H1 (cell line): ENCODE results near the gene PLEKHA5. TPM values are rescaled to one million over a fixed set of nuclear protein-coding genes. Genes with fewer than 3 reads are reported as not detected.

Source experiments
- CTCF ChIA-PET: fragments of 300-600 bp; sonication (Branson Sonifier 250); formaldehyde crosslinking; loops from one replicate; lab custom pipeline; 2021; ENCODE audit not compliant: partially characterized antibody; lab: Charles Lee
- POLR2A ChIA-PET: fragments of 300-600 bp; sonication (Branson Sonifier 250); formaldehyde crosslinking; loops from one replicate; lab custom pipeline; 2021; ENCODE audit warnings: inconsistent platforms; ENCODE audit not compliant: partially characterized antibody; lab: Charles Lee
- DNase-seq, 2 experiments: peaks; one replicate each; pipeline versions ENCODE4 v3.0.0 to v3.0.0-alpha.2; 2010 to 2022; ENCODE audit warnings: low spot score in 2 of 2, low read depth in 1 of 2, mixed read lengths in 1 of 2
- FAIRE-seq: peaks from 2 replicates; lab custom pipeline; 2011; peaks lifted over from hg19 to GRCh38; lab: Jason Lieb, UNC
- H2AFZ ChIP-seq: 2 replicates; pipeline ENCODE4 v1.8.1; 2012; ENCODE audit warnings: low read length, inconsistent platforms
- H2AK5ac ChIP-seq: 2 replicates; pipeline ENCODE4 v1.6.1; 2013; ENCODE audit warnings: low read depth, low read length
- H2BK120ac ChIP-seq: replicated peaks from 2 replicates; pipeline ENCODE3; 2013; ENCODE audit warnings: low read depth, low read length, inconsistent platforms
- H2BK12ac ChIP-seq: 2 replicates; pipeline ENCODE4 v1.6.1; 2013; ENCODE audit warnings: low read depth, low read length
- H2BK15ac ChIP-seq: 2 replicates; pipeline ENCODE4 v1.6.1; 2013; ENCODE audit warnings: low read length
- H2BK20ac ChIP-seq: 2 replicates; pipeline ENCODE4 v1.6.1; 2013; ENCODE audit warnings: low read length
- H2BK5ac ChIP-seq: 2 replicates; pipeline ENCODE4 v1.6.1; 2013; ENCODE audit warnings: low read depth, low read length
- H3K14ac ChIP-seq: 2 replicates; pipeline ENCODE4 v1.6.1; 2013; ENCODE audit warnings: inconsistent platforms; ENCODE audit not compliant: insufficient read length
- H3K18ac ChIP-seq: 2 replicates; pipeline ENCODE4 v1.6.1; 2013; ENCODE audit warnings: low read length; ENCODE audit errors: extremely low read depth
- H3K23ac ChIP-seq: 2 replicates; pipeline ENCODE4 v1.6.1; 2013; ENCODE audit warnings: inconsistent platforms; ENCODE audit not compliant: insufficient read length
- H3K23me2 ChIP-seq: 2 replicates; pipeline ENCODE4 v1.6.1; 2013; ENCODE audit warnings: low read depth, low read length
- H3K27ac ChIP-seq: 2 replicates; pipeline ENCODE4 v1.6.1; 2011; ENCODE audit warnings: low read depth, low read length, inconsistent platforms
- H3K27me3 ChIP-seq, 4 experiments: replicated peaks in 1 of 4; 1 replicate in 1 of 4; 2 replicates in 3 of 4; pipeline versions ENCODE4 v1.6.1 to v1.8.1; 2011 to 2013; ENCODE audit warnings: low read length in 3 of 4, mild to moderate bottlenecking in 3 of 4, inconsistent platforms in 2 of 4, mixed read lengths in 2 of 4, moderate library complexity in 1 of 4; ENCODE audit not compliant: control insufficient read depth in 3 of 4, insufficient read depth in 3 of 4; ENCODE audit errors: extremely low read depth in 1 of 4
- H3K36me3 ChIP-seq, 4 experiments: 2 replicates each; pipeline versions ENCODE4 v1.6.1 to v1.8.1; 2011 to 2013; ENCODE audit warnings: mild to moderate bottlenecking in 4 of 4, low read length in 3 of 4, moderate library complexity in 2 of 4, control low read depth in 1 of 4, inconsistent platforms in 1 of 4; ENCODE audit not compliant: insufficient read depth in 4 of 4, control insufficient read depth in 2 of 4
- H3K4ac ChIP-seq: replicated peaks from 2 replicates; pipeline ENCODE3; 2013; ENCODE audit warnings: low read length, low read depth, mixed read lengths, inconsistent platforms; ENCODE audit not compliant: insufficient read length
- H3K4me1 ChIP-seq, 4 experiments: replicated peaks in 1 of 4; 1 replicate in 1 of 4; 2 replicates in 3 of 4; pipeline versions ENCODE4 v1.6.1 to v1.8.1; 2011 to 2013; ENCODE audit warnings: low read length in 3 of 4, inconsistent platforms in 2 of 4, mixed read lengths in 1 of 4; ENCODE audit not compliant: insufficient read depth in 4 of 4, control insufficient read depth in 3 of 4
- H3K4me2 ChIP-seq, 2 experiments: 2 replicates each; pipeline versions ENCODE4 v1.6.1 to v1.8.1; 2011 to 2013; ENCODE audit warnings: low read depth in 2 of 2, low read length in 2 of 2, control low read depth in 1 of 2, inconsistent platforms in 1 of 2, mild to moderate bottlenecking in 1 of 2; ENCODE audit not compliant: insufficient read depth in 1 of 2
- H3K4me3 ChIP-seq, 4 experiments: fragments of 200-600, 300-600 bp in 1 of 4; sonication (generic), shearing (Covaris generic), sonication (Bioruptor Twin) in 1 of 4; 2 replicates each; pipeline versions ENCODE4 v1.5.1 to v1.8.1; 2011 to 2016; ENCODE audit warnings: low read length in 4 of 4, low read depth in 3 of 4, control low read depth in 2 of 4, inconsistent platforms in 2 of 4, mild to moderate bottlenecking in 2 of 4, mixed read lengths in 1 of 4, moderate library complexity in 1 of 4; ENCODE audit not compliant: insufficient read depth in 2 of 4; ENCODE audit errors: extremely low read depth in 1 of 4
- H3K56ac ChIP-seq: replicated peaks from 2 replicates; pipeline ENCODE3; 2013; ENCODE audit warnings: low read depth, mild to moderate bottlenecking, mixed read lengths, low read length, inconsistent platforms; ENCODE audit not compliant: insufficient read length
- H3K79me1 ChIP-seq: 2 replicates; pipeline ENCODE4 v1.6.1; 2013; ENCODE audit warnings: low read depth, low read length, control low read depth
- H3K79me2 ChIP-seq, 2 experiments: 2 replicates each; pipeline versions ENCODE4 v1.6.1 to v1.8.1; 2012 to 2013; ENCODE audit warnings: low read length in 2 of 2, mild to moderate bottlenecking in 2 of 2, inconsistent platforms in 1 of 2; ENCODE audit not compliant: insufficient read depth in 2 of 2, control insufficient read depth in 1 of 2
- H3K9ac ChIP-seq, 4 experiments: replicated peaks in 1 of 4; 1 replicate in 1 of 4; 2 replicates in 3 of 4; pipeline versions ENCODE4 v1.6.1 to v1.8.1; 2011 to 2013; ENCODE audit warnings: low read depth in 3 of 4, low read length in 3 of 4, control low read depth in 2 of 4, mild to moderate bottlenecking in 2 of 4, moderate library complexity in 2 of 4, inconsistent platforms in 1 of 4; ENCODE audit errors: extremely low read depth in 1 of 4
- H3K9me3 ChIP-seq, 2 experiments: 2 replicates each; pipeline versions ENCODE4 v1.6.1 to v1.8.1; 2012 to 2013; ENCODE audit warnings: mild to moderate bottlenecking in 2 of 2, moderate library complexity in 2 of 2, control low read depth in 1 of 2, inconsistent platforms in 1 of 2, low read depth in 1 of 2, low read length in 1 of 2, mixed read lengths in 1 of 2; ENCODE audit not compliant: insufficient read depth in 2 of 2
- H4K20me1 ChIP-seq, 2 experiments: replicated peaks in 1 of 2; 2 replicates each; pipeline versions ENCODE3 to v1.8.1; 2011 to 2013; ENCODE audit warnings: inconsistent platforms in 2 of 2, low read length in 2 of 2, mild to moderate bottlenecking in 1 of 2; ENCODE audit not compliant: insufficient read depth in 2 of 2, control insufficient read depth in 1 of 2
- H4K5ac ChIP-seq: 2 replicates; pipeline ENCODE4 v1.6.1; 2013; ENCODE audit warnings: low read length, low read depth, mixed read lengths, inconsistent platforms; ENCODE audit not compliant: insufficient read length
- H4K8ac ChIP-seq: 2 replicates; pipeline ENCODE4 v1.8.0; 2013; ENCODE audit warnings: mild to moderate bottlenecking, moderate library complexity, low read length, inconsistent platforms; ENCODE audit not compliant: insufficient read depth; ENCODE audit errors: extremely low read depth
- H4K91ac ChIP-seq: replicated peaks from 2 replicates; pipeline ENCODE3; 2013; ENCODE audit warnings: low read length, mixed read lengths, inconsistent platforms; ENCODE audit not compliant: insufficient read length
- CBX5 ChIP-seq: fragments of 300-800, 300-1000 bp; sonication (generic); IDR thresholded peaks from 2 replicates; pipeline ENCODE4 v1.7.1; 2016; ENCODE audit warnings: antibody characterized with exemption, low read length, low read depth
- GTF2F1 ChIP-seq: IDR thresholded peaks from 2 replicates; pipeline ENCODE4 v1.6.1; 2012; ENCODE audit warnings: low read depth, low read length, improper control_type of control experiment, borderline replicate concordance
- MAFK ChIP-seq: IDR thresholded peaks from 2 replicates; pipeline ENCODE4 v1.6.1; 2012; ENCODE audit warnings: low read depth, mild to moderate bottlenecking, improper control_type of control experiment, low read length
- NRF1 ChIP-seq: IDR thresholded peaks from 2 replicates; pipeline ENCODE4 v1.6.1; 2011; ENCODE audit warnings: mild to moderate bottlenecking, low read depth, low read length, improper control_type of control experiment
- RFX5 ChIP-seq: IDR thresholded peaks from 2 replicates; pipeline ENCODE4 v1.6.1; 2011; ENCODE audit warnings: low read depth, low read length, improper control_type of control experiment, borderline replicate concordance
- SAP30 ChIP-seq: fragments of 300-600 bp; sonication (generic); IDR thresholded peaks from 2 replicates; pipeline ENCODE4 v1.7.1; 2012; ENCODE audit warnings: low read length, moderate library complexity, mild to moderate bottlenecking, inconsistent platforms; ENCODE audit not compliant: insufficient read depth, insufficient replicate concordance
- SUZ12 ChIP-seq: fragments of 200-600 bp; sonication (generic); IDR thresholded peaks from 2 replicates; pipeline ENCODE4 v1.6.1; 2012; ENCODE audit warnings: mild to moderate bottlenecking, inconsistent platforms, low read length, moderate library complexity, mixed read lengths
- TAF7 ChIP-seq: optimal IDR thresholded peaks from 2 replicates; pipeline ENCODE3; 2011; ENCODE audit warnings: low read depth, mild to moderate bottlenecking, inconsistent platforms, low read length, moderate library complexity, borderline replicate concordance
- WGBS, 2 experiments: shearing (Covaris generic) in 1 of 2; methylation state at CpG; one replicate each; pipeline versions ENCODE4 v1.1.6 to v1.1.7; 2013 to 2015; ENCODE audit warnings: low lambda C conversion rate in 2 of 2, mixed read lengths in 2 of 2, inconsistent platforms in 1 of 2, low coverage in 1 of 2, missing lambda C conversion rate in 1 of 2; ENCODE audit not compliant: insufficient replicate concordance in 2 of 2, insufficient coverage in 1 of 2, insufficient read length in 1 of 2; ENCODE audit errors: extremely low coverage in 1 of 2, missing lambda C conversion rate in 1 of 2; 5-methylcytosine and 5-hydroxymethylcytosine counted together
- polyA plus RNA-seq, 7 experiments: library from polyadenylated mRNA; depleted of rRNA in 3 of 7; stranded (reverse) in 5 of 7; unstranded in 2 of 7; fragments of >200 nt in 5 of 7; fragments of 200-250 nt in 2 of 7; gene quantifications; 1 replicate in 5 of 7; 2 replicates in 1 of 7; 4 replicates in 1 of 7; pipeline versions ENCODE4 v1.2.1 to v1.2.3, GENCODE V29; 2011 to 2013; ENCODE audit warnings: missing spikeins in 2 of 7, mixed read lengths in 2 of 7
- total RNA-seq: library from RNA; stranded (reverse); fragmentation: NEBNext Ultra II Directional; extraction: Animal tissue kit (Norgen Biotek cat#: 25700); gene quantifications from 2 replicates; pipeline ENCODE4 v1.2.1, GENCODE V29; 2021
- TF ChIP-seq, protein P1 (sequence below): IDR thresholded peaks from 2 replicates; pipeline ENCODE4 v1.6.1; 2011; ENCODE audit warnings: low read length, improper control_type of control experiment
- TF ChIP-seq, protein P2 (sequence below): IDR thresholded peaks from 2 replicates; pipeline ENCODE4 v1.6.1; 2011; ENCODE audit warnings: low read depth, mild to moderate bottlenecking, low read length; ENCODE audit not compliant: insufficient read depth

Gene PLEKHA5
- total and polyA plus RNA-seq, 2 of the 8 experiments (the other 6 are each of a cell fraction or from before 2014, with no cell fraction given): 17.2 to 66.1 TPM

- Histone ChIP-seq H4K8ac (no peak overlapping the region), H2BK12ac (no peak overlapping the region), H3K56ac (no peak overlapping the region), H2BK15ac (no peak overlapping the region), H3K79me1 (no peaks in the 10 kb centered on the region), H3K9me3 (no peaks in the 10 kb centered on the region), H3K4me2 (no peak overlapping the region), H3K27me3 (no peaks in the 10 kb centered on the region), H3K9ac (no peak overlapping the region), H2BK20ac (no peak overlapping the region), H3K4me1 (peaks cover 0 to 8% (median 1%) of the 10 kb centered on the region in 4 experiments; a peak in 2 of 7 replicates), H3K23ac (no peak overlapping the region), H4K5ac (no peak overlapping the region), H2BK5ac (no peak overlapping the region), H2BK120ac (no peak overlapping the region), H3K14ac (no peak overlapping the region), H3K18ac (no peak overlapping the region), H2AK5ac (no peak overlapping the region), H4K91ac (no peak overlapping the region), H3K27ac (no peak overlapping the region), H2AFZ (no peak overlapping the region), H4K20me1 (no peaks in the 10 kb centered on the region), H3K4ac (no peak overlapping the region), H3K36me3 (peaks cover 0 to 18% (median 0%) of the 10 kb centered on the region in 4 experiments; a peak in 3 of 8 replicates), H3K23me2 (no peaks in the 10 kb centered on the region), H3K79me2 (0 out of 4 replicates have a peak, but pooled peaks cover 0 to 2% of the 10 kb centered on the region in 2 experiments), H3K4me3 (no peak overlapping the region)
- ChIA-PET CTCF (no interaction called here), POLR2A (interaction anchor here (1.1 kb wide), 1 partner anchor 9 kb away, joined by 3 read pairs; no protein-coding TSS in a partner anchor)
- FAIRE-seq: no peak
- TF ChIP-seq SUZ12 (no peak), MAFK (no peak), NRF1 (no peak), GTF2F1 (no peak), CBX5 (no peak), RFX5 (no peak), TAF7 (no peak), SAP30 (no peak)
- TF ChIP-seq, protein P1, sequence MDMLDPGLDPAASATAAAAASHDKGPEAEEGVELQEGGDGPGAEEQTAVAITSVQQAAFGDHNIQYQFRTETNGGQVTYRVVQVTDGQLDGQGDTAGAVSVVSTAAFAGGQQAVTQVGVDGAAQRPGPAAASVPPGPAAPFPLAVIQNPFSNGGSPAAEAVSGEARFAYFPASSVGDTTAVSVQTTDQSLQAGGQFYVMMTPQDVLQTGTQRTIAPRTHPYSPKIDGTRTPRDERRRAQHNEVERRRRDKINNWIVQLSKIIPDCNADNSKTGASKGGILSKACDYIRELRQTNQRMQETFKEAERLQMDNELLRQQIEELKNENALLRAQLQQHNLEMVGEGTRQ: no peak
- TF ChIP-seq, protein P2, sequence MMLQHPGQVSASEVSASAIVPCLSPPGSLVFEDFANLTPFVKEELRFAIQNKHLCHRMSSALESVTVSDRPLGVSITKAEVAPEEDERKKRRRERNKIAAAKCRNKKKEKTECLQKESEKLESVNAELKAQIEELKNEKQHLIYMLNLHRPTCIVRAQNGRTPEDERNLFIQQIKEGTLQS: no peak
- DNase-seq: no peak
- WGBS, 2 experiments: 84% methylated on average over 4 of the region's 4 CpGs; no CpG with 5 or more reads in 1 of the 2 experiments
Observed at GRCh38 chr12:19261773-19262172, 132.2 kb downstream of the PLEKHA5 start.
